Activated B cell treated with CpG ODN at 0.5 μM for 24 hours (primary cell): Measurements from ENCODE around the gene IKZF2. TPM values are rescaled to one million over a fixed set of nuclear protein-coding genes. Genes with fewer than 3 reads are reported as not detected.

Source experiments
- ATAC-seq: fragments of 200-7000 bp; cut with Tn5 transposase; one replicate; pipeline ENCODE4 v1.10.0; 2021; ENCODE audit warnings: low read depth, mild to moderate bottlenecking, moderate library complexity
- CTCF ChIA-PET: fragments of 350-600 bp; sonication (Branson Sonifier 250); formaldehyde crosslinking; loops from one replicate; lab custom pipeline; 2021; ENCODE audit warnings: antibody characterized with exemption; lab: Charles Lee
- POLR2A ChIA-PET: fragments of 350-600 bp; sonication (Branson Sonifier 250); formaldehyde crosslinking; loops from one replicate; lab custom pipeline; 2021; ENCODE audit warnings: antibody characterized with exemption; lab: Charles Lee
- DNase-seq: peaks from one replicate; pipeline ENCODE4 v3.0.0; 2022
- H3K27ac Mint-ChIP-seq: one replicate; pipeline ENCODE4 v1.8.0; 2020; ENCODE audit warnings: mixed read lengths
- H3K27me3 Mint-ChIP-seq: one replicate; pipeline ENCODE4 v1.8.0; 2021; ENCODE audit warnings: mixed read lengths
- H3K36me3 Mint-ChIP-seq: one replicate; pipeline ENCODE4 v1.8.0; 2021; ENCODE audit warnings: low read depth, mixed read lengths
- H3K4me1 Mint-ChIP-seq: one replicate; pipeline ENCODE4 v1.8.0; 2021; ENCODE audit warnings: mixed read lengths
- H3K4me3 Mint-ChIP-seq: one replicate; pipeline ENCODE4 v1.8.0; 2020; ENCODE audit warnings: mild to moderate bottlenecking, mixed read lengths
- H3K9me3 Mint-ChIP-seq: one replicate; pipeline ENCODE4 v1.8.0; 2020; ENCODE audit warnings: mixed read lengths
- intact Hi-C: fragments of 100-400 bp; cut with micrococcal nuclease; formaldehyde crosslinking; loops from one replicate; pipeline ENCODE4 v1.15.1; 2024
- total RNA-seq: library from RNA; stranded (reverse); gene quantifications from 2 replicates; pipeline ENCODE4 v1.2.3, GENCODE V29; 2022
- TF ChIP-seq, protein P1 (sequence below): fragments of 200-600 bp; IDR thresholded peaks from one replicate; pipeline ENCODE4 v1.8.0; 2022; ENCODE audit warnings: antibody characterized with exemption, mild to moderate bottlenecking

The IKZF2 gene
- total RNA-seq, 1 donor from 2014 or later = 60.2 TPM

GRCh38 chr2:213104903-213105202 lies 46.6 kb downstream of the IKZF2 start:
- ChIA-PET CTCF (no interaction called here), POLR2A (no interaction called here)
- Mint-ChIP-seq H3K4me3 (no peak overlapping the region), H3K9me3 (no peaks in the 10 kb centered on the region), H3K27ac (no peak overlapping the region), H3K36me3 (no peaks in the 10 kb centered on the region), H3K27me3 (no peaks in the 10 kb centered on the region), H3K4me1 (peaks cover 35% of the 10 kb centered on the region)
- no peak for ATAC-seq
- DNase-seq = no peak
- intact Hi-C loops = loop anchor here (5.0 kb wide), 1 partner anchor 38 kb away; no protein-coding TSS in a partner anchor
- TF ChIP-seq, protein P1, sequence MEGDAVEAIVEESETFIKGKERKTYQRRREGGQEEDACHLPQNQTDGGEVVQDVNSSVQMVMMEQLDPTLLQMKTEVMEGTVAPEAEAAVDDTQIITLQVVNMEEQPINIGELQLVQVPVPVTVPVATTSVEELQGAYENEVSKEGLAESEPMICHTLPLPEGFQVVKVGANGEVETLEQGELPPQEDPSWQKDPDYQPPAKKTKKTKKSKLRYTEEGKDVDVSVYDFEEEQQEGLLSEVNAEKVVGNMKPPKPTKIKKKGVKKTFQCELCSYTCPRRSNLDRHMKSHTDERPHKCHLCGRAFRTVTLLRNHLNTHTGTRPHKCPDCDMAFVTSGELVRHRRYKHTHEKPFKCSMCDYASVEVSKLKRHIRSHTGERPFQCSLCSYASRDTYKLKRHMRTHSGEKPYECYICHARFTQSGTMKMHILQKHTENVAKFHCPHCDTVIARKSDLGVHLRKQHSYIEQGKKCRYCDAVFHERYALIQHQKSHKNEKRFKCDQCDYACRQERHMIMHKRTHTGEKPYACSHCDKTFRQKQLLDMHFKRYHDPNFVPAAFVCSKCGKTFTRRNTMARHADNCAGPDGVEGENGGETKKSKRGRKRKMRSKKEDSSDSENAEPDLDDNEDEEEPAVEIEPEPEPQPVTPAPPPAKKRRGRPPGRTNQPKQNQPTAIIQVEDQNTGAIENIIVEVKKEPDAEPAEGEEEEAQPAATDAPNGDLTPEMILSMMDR = no peak

DNA sequence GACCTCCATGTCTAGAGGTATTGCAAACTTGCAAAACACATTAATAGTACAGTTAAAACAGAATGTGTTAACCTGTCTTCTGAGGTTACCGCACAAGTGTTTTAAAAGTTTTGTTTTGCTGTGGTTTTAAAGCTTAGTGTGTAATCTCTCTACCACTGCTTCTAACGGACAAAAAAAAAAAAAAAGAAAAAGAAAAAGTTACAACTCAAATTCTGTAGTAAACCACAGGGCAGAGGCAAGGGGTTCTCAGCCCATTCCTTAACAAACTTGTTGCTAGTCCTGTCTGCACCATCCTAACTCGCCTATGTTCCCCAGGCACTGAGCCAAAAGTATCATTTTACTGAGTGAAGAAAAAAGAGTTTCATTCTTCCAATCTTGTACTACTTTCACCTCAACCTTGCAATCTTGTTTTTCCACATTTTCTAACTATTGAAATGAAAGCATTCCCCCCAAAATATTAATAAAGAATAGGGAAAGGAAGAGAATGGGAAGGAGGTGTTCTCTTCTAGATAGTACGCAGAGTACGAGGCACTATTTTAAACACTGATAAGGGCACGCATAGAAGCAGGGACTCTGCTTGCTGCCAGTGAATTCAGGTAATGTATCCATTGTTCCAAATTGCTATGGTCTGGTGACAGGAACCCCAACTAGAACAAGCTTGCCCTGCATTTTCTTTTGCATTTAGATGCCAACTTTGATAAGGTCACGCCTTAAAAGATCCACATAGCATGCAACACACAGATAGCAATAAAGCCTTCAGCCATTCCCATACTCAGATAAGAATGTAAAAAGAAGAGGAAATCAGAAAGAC lies 47.1 kb downstream of the IKZF2 start:
- TF ChIP-seq, protein P1 = no peak
- Mint-ChIP-seq H3K36me3 (no peaks in the 10 kb centered on the region), H3K27ac (no peak overlapping the region), H3K27me3 (no peaks in the 10 kb centered on the region), H3K9me3 (no peaks in the 10 kb centered on the region), H3K4me1 (peaks cover 39% of the 10 kb centered on the region), H3K4me3 (peak overlapping the region; percentile 53)
- ChIA-PET POLR2A (interaction anchor here (0.6 kb wide), 1 partner anchor 48 kb away, joined by 6 read pairs; no protein-coding TSS in a partner anchor), CTCF (no interaction called here)
- intact Hi-C loops = no loop called here
- DNase-seq = no peak
- no peak for ATAC-seq

DNA sequence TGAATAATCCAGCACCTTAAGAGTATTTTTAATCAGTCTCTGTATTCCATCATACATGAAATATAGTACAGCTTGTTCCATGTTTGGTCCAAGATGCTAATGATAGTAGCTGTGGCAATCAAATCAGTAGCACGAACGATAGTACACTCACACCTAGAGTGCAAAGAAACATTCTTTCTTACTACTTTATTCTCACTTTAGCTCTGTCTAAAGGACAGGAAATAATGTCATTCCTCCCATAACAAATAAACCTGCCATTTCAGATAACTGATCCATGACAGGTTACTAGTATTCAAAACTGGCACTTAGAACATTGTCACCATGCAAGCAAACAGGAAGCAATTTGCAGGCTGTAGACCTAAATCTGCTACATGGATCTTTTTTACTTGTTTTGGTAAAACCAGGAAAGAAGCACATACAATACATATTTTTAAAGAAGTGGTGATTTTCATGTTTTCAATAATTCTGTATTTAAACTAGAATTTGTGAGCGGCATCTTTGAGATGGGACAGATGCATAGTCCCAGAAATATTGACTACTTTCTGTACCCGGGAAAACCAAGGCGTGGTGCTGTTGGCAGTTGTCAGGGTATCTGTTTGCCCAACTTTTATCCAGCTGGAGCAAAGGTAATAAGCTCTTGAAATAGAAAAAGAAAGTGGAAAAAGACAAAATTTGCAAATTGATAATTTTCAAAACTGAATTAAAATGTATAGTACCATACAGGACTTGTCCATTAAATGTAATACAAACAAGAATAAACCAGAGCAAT lies 49.5 kb downstream of the IKZF2 start:
- intact Hi-C loops = loop anchor here (2.0 kb wide), 1 partner anchor 15 kb away; no protein-coding TSS in a partner anchor
- CTCF ChIA-PET = no interaction called here
- Mint-ChIP-seq H3K9me3 (no peaks in the 10 kb centered on the region), H3K36me3 (no peaks in the 10 kb centered on the region), H3K27me3 (no peaks in the 10 kb centered on the region), H3K27ac (no peak overlapping the region), H3K4me3 (no peak overlapping the region), H3K4me1 (peaks cover 38% of the 10 kb centered on the region)
- ATAC-seq (no peak), DNase-seq (no peak)
- POLR2A ChIA-PET = no interaction called here
- TF ChIP-seq, protein P1 = no peak

DNA sequence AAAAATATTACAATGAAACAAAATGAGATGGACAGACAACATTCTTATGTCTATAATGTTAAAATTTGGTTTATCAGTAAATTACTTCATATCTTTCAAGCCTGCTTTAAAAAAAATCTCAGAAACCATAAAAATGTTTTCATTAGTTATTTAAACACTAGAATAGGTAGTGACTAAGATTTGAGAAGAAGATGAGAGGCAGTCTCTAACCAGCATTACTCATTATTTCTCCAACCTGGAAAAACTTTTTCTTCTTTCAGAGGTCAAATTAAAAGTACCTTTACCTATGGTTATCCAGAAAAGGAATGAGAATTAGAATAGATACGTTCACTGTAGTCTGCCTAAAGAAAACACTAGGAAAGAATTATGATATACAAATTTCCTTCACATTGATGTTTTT lies 50.3 kb downstream of the IKZF2 start:
- ATAC-seq (no peak), DNase-seq (no peak)
- TF ChIP-seq, protein P1 = no peak
- Mint-ChIP-seq H3K4me3 (no peak overlapping the region), H3K36me3 (no peaks in the 10 kb centered on the region), H3K27me3 (no peaks in the 10 kb centered on the region), H3K27ac (no peak overlapping the region), H3K9me3 (no peaks in the 10 kb centered on the region), H3K4me1 (peaks cover 38% of the 10 kb centered on the region)
- ChIA-PET CTCF (no interaction called here), POLR2A (no interaction called here)
- intact Hi-C loops = no loop called here

GRCh38 chr2:213098612-213099011 lies 52.8 kb downstream of the IKZF2 start:
- H3K27me3 Mint-ChIP-seq = no peaks in the 10 kb centered on the region
- H3K36me3 Mint-ChIP-seq = no peaks in the 10 kb centered on the region
- ChIA-PET CTCF (no interaction called here), POLR2A (no interaction called here)
- H3K4me3 Mint-ChIP-seq = no peak overlapping the region
- H3K27ac Mint-ChIP-seq = no peak overlapping the region
- no peaks in the 10 kb centered on the region for H3K9me3 Mint-ChIP-seq
- TF ChIP-seq, protein P1 = no peak
- DNase-seq (no peak), ATAC-seq (no peak)
- H3K4me1 Mint-ChIP-seq = peaks cover 25% of the 10 kb centered on the region
- intact Hi-C loops = no loop called here
